Fibroblast of pulmonary artery (primary cell): ENCODE measurements around the gene RPS2.

Experiments used
- DNase-seq: peaks from one replicate; pipeline ENCODE4 v3.0.0-alpha.2; 2010; ENCODE audit warnings: low read depth
- H3K4me3 ChIP-seq: replicated peaks from 2 replicates; pipeline ENCODE4 v1.5.1; 2011; ENCODE audit warnings: low read depth, mild to moderate bottlenecking, control low read depth, low read length, moderate library complexity
- TF ChIP-seq, protein P1 (sequence below): IDR thresholded peaks from 2 replicates; pipeline ENCODE4 v1.5.1; 2011; ENCODE audit warnings: mild to moderate bottlenecking, control low read depth, low read length, inconsistent platforms; ENCODE audit errors: missing control alignments

RPS2 gene

DNA sequence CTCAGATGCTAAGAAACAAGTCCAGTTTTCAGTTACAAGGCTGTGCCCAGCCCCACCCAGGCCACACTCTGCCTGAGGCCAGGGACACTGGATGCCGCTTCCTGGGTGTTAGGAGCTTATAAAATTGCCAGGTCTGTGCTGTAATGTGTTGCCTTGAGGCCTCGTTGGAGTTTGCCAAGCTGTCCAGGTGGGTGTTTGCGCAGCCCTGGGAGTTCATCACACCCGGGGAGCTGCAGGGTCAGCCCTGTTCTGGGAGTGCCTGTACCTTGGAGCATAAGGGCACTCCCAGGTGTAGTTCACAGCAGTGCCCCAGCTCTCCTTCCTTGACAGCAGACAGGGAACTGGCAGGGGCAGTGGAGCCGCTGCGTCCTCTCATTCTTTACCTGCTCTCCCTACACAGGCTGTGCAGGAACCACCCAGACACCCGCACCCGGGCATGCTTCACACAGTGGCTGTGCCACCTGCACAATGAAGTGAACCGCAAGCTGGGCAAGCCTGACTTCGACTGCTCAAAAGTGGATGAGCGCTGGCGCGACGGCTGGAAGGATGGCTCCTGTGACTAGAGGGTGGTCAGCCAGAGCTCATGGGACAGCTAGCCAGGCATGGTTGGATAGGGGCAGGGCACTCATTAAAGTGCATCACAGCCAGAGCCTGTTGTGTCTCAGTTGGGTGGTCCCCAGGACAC is 21.0 kb upstream of the RPS2 start:
- DNase-seq, result no peak
- peak overlapping the region; percentile 73 for H3K4me3 ChIP-seq
- TF ChIP-seq, protein P1, sequence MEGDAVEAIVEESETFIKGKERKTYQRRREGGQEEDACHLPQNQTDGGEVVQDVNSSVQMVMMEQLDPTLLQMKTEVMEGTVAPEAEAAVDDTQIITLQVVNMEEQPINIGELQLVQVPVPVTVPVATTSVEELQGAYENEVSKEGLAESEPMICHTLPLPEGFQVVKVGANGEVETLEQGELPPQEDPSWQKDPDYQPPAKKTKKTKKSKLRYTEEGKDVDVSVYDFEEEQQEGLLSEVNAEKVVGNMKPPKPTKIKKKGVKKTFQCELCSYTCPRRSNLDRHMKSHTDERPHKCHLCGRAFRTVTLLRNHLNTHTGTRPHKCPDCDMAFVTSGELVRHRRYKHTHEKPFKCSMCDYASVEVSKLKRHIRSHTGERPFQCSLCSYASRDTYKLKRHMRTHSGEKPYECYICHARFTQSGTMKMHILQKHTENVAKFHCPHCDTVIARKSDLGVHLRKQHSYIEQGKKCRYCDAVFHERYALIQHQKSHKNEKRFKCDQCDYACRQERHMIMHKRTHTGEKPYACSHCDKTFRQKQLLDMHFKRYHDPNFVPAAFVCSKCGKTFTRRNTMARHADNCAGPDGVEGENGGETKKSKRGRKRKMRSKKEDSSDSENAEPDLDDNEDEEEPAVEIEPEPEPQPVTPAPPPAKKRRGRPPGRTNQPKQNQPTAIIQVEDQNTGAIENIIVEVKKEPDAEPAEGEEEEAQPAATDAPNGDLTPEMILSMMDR, result no peak

- TF ChIP-seq, protein P1, result no peak
- no peak for DNase-seq
- peak overlapping the region; percentile 73 for H3K4me3 ChIP-seq
Measured at GRCh38 chr16:1984347-1985225, 20.0 kb upstream of the RPS2 start.

DNA sequence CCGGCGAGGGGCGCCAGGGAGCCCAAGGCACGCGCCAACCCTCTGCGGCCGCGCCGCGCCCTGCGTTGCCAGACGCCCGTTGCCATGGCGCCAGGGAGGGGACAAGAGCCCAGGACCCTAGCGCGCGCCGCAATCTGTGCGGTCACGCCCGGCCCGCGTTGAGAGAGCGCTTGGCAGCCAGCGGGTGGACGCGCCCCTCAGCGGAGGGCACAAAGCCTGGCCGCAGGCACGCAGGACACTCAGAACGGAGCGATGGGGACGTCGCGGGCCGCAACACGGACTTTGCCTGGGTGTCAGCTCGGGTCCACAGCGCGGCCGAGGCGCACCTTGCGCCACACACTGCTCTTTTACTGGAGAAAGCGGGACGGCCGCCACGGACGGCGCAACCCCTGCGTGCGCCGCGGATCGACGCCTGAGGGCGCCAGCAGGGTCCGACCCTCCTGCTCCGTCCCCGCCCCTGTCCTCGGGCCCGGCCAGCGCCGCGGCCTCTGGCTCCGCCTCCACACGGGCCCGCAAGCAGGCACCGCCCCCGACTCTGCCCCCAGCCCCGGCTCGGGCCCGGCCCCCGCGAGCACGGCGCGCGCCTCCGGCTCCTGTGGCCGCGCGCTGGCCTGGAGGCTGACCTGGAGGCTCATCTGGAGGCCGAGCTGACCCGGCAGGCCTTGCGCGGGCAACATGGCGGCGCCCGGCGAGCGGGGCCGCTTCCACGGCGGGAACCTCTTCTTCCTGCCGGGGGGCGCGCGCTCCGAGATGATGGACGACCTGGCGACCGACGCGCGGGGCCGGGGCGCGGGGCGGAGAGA is 19.1 kb upstream of the RPS2 start, which contains the start of gene GFER:
TSS of gene GFER (plus strand) at position 650 of the 803 bp plus-strand sequence. CDS start at position 676, 26 bp downstream.
- peak; percentile 96 for DNase-seq
- TF ChIP-seq, protein P1, result peak; percentile 27
- peak within 1 kb of the TSS; percentile 73 for H3K4me3 ChIP-seq

DNA sequence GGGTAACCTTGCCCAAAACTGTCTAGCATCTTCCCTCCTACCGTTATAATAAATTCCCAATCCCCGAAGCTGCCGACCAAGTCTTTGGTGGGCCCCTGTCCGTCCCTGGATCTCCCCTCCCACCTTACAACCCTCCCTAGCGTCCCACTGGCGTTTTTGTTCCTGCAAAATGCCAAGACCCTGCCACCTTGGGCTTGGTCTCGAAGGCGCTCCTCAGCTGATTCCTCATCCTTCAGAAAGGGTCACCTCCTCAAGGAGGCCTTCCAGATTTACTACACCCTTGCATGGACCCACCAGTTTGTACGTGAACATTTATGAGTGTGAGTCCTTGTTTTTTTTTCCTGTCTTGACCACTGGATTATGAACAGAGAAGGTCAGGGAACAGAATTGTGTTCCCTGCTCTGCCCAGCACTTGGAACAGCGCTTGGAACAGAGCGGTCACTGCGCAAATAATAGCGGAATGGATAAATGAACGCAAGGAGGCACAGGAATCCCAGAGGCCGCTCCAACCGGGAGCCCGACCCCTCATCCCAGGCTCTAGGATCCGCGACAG is 18.4 kb upstream of the RPS2 start:
- peak overlapping the region; percentile 51 for H3K4me3 ChIP-seq
- no peak for DNase-seq
- TF ChIP-seq, protein P1, result no peak

DNA sequence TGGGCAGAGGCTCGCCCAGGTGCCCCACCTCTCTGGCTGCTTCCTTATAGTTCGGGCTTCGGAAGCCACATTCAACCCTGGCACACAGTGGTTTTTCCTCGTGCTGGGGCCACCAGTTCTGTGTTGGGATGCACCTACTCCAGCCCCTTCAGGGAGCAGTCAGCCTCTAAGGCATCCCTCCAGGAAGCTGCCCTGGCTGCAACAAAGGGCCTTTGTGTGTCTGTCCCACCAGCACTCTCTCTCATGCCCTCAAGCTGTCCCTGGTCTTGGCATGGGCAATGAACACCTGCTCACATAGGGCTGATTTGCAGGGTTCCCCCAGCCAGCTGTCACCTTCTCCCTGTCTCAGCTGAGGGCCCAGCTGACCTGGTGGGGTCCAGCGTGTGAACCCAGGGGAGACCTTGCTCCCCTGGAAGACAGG is 17.4 kb upstream of the RPS2 start:
- TF ChIP-seq, protein P1, result no peak
- no peak for DNase-seq
- no peak overlapping the region for H3K4me3 ChIP-seq

- H3K4me3 ChIP-seq, result no peak within 1 kb of the TSS
- no peak for DNase-seq
- TF ChIP-seq, protein P1, result no peak
Measured at GRCh38 chr16:1981398-1981836, 16.8 kb upstream of the RPS2 start, which contains the start of gene NOXO1. TSS of gene NOXO1 (minus strand) at chr16:1981469. CDS start at chr16:1981179, 290 bp downstream.
